ENCODE data around the gene MAP2K1.

MAP2K1 gene

DNA sequence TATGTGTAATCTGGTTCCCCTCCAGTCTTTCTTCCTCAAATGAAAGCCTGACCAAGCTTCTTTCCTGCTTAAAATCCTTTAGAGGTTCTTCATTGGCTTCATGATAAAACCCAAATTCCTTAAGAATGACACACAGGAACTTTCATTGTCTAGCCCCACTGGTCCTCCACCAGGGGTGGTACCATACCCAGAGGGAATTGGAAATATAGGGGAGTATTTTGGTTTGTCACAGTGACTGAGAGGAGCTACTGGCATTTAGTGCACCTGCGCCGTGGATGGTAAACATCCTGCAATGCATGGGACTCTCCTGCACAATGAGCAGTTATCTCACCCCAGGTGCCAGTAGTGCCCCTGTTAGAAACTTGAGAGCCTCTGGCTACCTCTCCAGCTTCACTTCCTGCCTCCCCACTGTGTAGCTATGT lies 129.2 kb downstream of the MAP2K1 start:
- Histone ChIP-seq H3K4me3 (ENCODE audit: low read depth, low read length) (no peak overlapping the region), H3K27me3 (ENCODE audit: insufficient read depth, low read depth, severe bottlenecking) (no peaks in the 10 kb centered on the region), H3K27ac (no peak overlapping the region), H3K9me3 (ENCODE audit: severe bottlenecking) (no peaks in the 10 kb centered on the region), H3K36me3 (peaks cover 26% of the 10 kb centered on the region)
- DNase-seq = no peak
- TF ChIP-seq, protein P1, sequence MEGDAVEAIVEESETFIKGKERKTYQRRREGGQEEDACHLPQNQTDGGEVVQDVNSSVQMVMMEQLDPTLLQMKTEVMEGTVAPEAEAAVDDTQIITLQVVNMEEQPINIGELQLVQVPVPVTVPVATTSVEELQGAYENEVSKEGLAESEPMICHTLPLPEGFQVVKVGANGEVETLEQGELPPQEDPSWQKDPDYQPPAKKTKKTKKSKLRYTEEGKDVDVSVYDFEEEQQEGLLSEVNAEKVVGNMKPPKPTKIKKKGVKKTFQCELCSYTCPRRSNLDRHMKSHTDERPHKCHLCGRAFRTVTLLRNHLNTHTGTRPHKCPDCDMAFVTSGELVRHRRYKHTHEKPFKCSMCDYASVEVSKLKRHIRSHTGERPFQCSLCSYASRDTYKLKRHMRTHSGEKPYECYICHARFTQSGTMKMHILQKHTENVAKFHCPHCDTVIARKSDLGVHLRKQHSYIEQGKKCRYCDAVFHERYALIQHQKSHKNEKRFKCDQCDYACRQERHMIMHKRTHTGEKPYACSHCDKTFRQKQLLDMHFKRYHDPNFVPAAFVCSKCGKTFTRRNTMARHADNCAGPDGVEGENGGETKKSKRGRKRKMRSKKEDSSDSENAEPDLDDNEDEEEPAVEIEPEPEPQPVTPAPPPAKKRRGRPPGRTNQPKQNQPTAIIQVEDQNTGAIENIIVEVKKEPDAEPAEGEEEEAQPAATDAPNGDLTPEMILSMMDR (IDR thresholded peaks at IDR 0.05; ENCODE audit: low read depth, low read length) = no peak

DNA sequence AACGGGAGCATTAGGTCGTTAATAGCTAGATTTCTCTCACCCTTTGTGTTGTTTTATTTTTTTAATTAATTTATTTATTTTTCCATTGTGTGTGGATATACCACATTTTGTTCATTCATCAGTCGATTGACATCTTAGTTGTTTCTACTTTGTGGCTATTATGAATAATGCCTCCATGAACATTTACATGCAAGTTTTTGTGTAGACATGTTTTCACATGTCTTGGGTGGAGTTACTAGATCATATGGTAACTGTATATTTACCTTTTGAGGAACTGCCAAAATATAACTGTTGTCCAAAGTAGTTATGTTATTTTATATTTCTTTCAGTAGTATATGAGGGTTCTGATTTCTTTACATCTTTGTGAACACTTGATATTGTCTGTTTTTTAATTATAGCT lies 137.2 kb downstream of the MAP2K1 start:
- Histone ChIP-seq H3K4me3 (ENCODE audit: low read depth, low read length) (no peak overlapping the region), H3K36me3 (peaks cover 35% of the 10 kb centered on the region), H3K27me3 (ENCODE audit: insufficient read depth, low read depth, severe bottlenecking) (no peaks in the 10 kb centered on the region), H3K9me3 (ENCODE audit: severe bottlenecking) (no peaks in the 10 kb centered on the region), H3K27ac (no peak overlapping the region)
- TF ChIP-seq, protein P1 (IDR thresholded peaks at IDR 0.05; ENCODE audit: low read depth, low read length) = no peak
- DNase-seq = no peak

DNA sequence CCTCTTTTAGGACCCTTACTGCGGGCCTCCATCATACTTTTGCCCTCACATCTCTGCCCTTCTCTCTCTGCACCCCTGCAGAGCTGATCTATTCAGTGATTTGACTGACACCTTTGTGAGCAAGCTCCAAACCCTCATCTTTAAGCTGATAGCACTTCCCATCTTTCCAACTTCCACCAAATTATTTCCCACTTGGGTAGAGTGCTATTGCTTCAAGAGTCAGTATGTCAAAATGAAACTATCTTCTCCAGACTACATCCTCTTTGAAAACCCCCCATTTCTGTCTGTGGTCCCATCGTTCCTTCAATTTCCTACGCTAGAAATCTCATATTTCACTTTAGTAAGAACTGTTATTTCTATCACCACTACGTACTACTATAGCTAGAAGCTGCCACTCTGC lies 138.1 kb downstream of the MAP2K1 start:
- DNase-seq = no peak
- TF ChIP-seq, protein P1 (IDR thresholded peaks at IDR 0.05; ENCODE audit: low read depth, low read length) = no peak
- no peaks in the 10 kb centered on the region for H3K27me3 ChIP-seq (ENCODE audit: insufficient read depth, low read depth, severe bottlenecking)
- no peak overlapping the region for H3K4me3 ChIP-seq (ENCODE audit: low read depth, low read length)
- H3K9me3 ChIP-seq (ENCODE audit: severe bottlenecking) = no peaks in the 10 kb centered on the region
- H3K36me3 ChIP-seq = peaks cover 40% of the 10 kb centered on the region
- no peak overlapping the region for H3K27ac ChIP-seq

DNA sequence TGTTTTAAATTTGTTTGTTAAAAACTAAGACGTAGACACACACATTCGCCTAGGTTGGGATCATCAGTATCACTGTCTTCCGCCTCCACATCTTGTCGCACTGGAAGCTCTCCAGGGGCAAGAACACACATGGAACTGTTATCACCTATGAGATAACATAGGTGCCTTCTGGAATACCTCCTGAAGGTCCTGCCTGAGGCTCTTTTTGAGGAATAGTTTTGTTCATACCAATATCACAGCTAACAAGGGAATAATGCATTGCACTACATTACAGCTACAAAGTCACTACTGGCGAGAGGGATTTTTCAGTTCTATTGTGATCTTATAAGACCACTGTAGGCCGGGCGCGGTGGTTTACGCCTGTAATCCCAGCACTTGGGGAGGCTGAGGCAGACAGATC lies 148.3 kb downstream of the MAP2K1 start:
- H3K27ac ChIP-seq = no peak overlapping the region
- DNase-seq = no peak
- peaks cover 19% of the 10 kb centered on the region for H3K36me3 ChIP-seq
- TF ChIP-seq, protein P1 (IDR thresholded peaks at IDR 0.05; ENCODE audit: low read depth, low read length) = no peak
- H3K27me3 ChIP-seq (ENCODE audit: insufficient read depth, low read depth, severe bottlenecking) = no peaks in the 10 kb centered on the region
- H3K9me3 ChIP-seq (ENCODE audit: severe bottlenecking) = no peaks in the 10 kb centered on the region
- no peak overlapping the region for H3K4me3 ChIP-seq (ENCODE audit: low read depth, low read length)
